ENCODE measurements around the gene PLAAT2. TPM values are rescaled to one million over a fixed set of nuclear protein-coding genes. Genes with fewer than 3 reads are reported as not detected.
"Not testable (repeated sequence)": the region's sequence is repeated elsewhere in the genome, so short reads cannot be mapped to it uniquely, and the experiment has no call there.

The PLAAT2 gene
- total and polyA plus RNA-seq, 2 of the 13 experiments (the other 11 are each of a cell fraction or from before 2014, with no cell fraction given) = 0.22 TPM; not detected in 1

DNA sequence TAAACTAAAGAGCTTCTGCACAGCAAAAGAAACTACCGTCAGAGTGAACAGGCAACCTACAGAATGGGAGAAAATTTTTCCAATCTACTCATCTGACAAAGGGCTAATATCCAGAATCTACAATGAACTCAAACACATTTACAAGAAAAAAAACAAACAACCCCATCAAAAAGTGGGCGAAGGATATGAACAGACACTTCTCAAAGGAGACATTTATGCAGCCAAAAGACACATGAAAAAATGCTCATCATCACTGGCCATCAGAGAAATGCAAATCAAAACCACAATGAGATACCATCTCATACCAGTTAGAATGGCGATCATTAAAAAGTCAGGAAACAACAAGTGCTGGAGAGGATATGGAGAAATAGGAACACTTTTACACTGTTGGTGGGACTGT, 15.7 kb upstream of the PLAAT2 start:
- H3K79me2 ChIP-seq (ENCODE audit: insufficient read depth, low read length); H3K9ac ChIP-seq (ENCODE audit: insufficient read depth, low read depth, low read length); H3K4me3 ChIP-seq (replicated peaks in 1 of 3; ENCODE audit: insufficient read depth in 1 of 3, low read depth in 2 of 3, low read length in 3 of 3); ATAC-seq; H4K20me1 ChIP-seq (ENCODE audit: insufficient read depth, low read length); POLR2A ChIA-PET; intact Hi-C loops (cut with micrococcal nuclease; ENCODE audit: unreplicated experiment); H3K4me2 ChIP-seq (ENCODE audit: low read depth, low read length); H3K36me3 ChIP-seq (replicated peaks in 1 of 2; ENCODE audit: control insufficient read depth in 1 of 2, insufficient read depth in 2 of 2, low read length in 2 of 2); BruUV-seq (replicated peaks); DNase-seq (ENCODE audit: low spot score); in situ Hi-C loops (cut with HindIII; ENCODE audit: extremely low pct_ligation_motif_present, low pct_unique_long_range_greater_than_20kb); CTCF ChIA-PET (ENCODE audit: low intra/inter-chr PET ratio, low total read pairs); H3K27ac ChIP-seq (ENCODE audit: extremely low read length, insufficient read depth, low read length); H3K27me3 ChIP-seq (ENCODE audit: control insufficient read depth in 1 of 2, insufficient read depth in 2 of 2, low read length in 2 of 2); FAIRE-seq; H2AFZ ChIP-seq (ENCODE audit: low read length): not testable (repeated sequence)
- peaks cover 15% of the 10 kb centered on the region for H3K9me3 ChIP-seq (ENCODE audit: low read length)
- WGBS (ENCODE audit: low lambda C conversion rate) = 87% methylated on average over 3 of the region's 3 CpGs
- peaks cover 38% of the 10 kb centered on the region for H3K4me1 ChIP-seq (ENCODE audit: insufficient read depth, low read length)

DNA sequence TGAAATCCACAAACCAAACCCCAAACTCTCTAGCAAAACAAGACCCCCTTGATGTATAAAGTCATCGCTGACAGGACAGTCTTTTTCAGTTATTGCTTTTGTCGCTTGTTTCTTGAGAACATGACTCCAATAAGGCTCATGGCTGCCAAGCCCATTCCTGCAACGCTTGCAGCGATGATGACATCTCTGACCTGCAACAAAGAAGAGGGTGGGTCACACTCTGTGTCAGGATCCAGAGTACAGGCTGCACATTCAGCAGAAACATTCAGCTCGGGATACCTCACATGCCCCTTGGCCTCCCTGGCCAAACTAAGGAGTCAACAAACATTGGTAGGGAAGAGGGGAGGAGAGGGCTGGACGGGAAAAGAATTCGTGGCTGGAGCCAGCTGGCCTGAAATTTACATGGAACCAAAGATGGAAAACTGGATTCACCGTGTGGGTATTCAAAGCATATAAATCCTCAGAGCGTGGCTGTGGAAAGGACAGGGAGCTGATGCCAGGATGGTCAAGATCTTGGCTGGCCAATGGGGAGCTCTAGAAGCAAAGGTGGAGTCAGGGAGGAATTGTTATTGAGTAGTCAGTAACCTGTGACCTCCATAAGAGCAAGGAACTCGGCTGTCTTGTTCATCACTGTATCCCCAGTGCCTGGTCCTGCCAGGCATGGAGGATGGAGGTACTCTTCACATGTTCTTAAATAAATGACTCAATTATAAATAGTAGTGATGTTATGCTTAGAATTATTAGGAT, 11.8 kb upstream of the PLAAT2 start:
- no peaks in the 10 kb centered on the region for H4K20me1 ChIP-seq (ENCODE audit: insufficient read depth, low read length)
- peaks cover 3% of the 10 kb centered on the region; the same call in 1 of the 2 replicates for H3K9me3 ChIP-seq (ENCODE audit: low read length)
- H3K27me3 ChIP-seq (ENCODE audit: control insufficient read depth in 1 of 2, insufficient read depth in 2 of 2, low read length in 2 of 2) = no peaks in the 10 kb centered on the region
- H3K4me2 ChIP-seq (ENCODE audit: low read depth, low read length) = peak overlapping the region; percentile 77
- peak overlapping the region; percentile 85 for H3K27ac ChIP-seq (ENCODE audit: extremely low read length, insufficient read depth, low read length)
- 10% methylated on average over 10 of the region's 10 CpGs for WGBS (ENCODE audit: low lambda C conversion rate)
- no peaks in the 10 kb centered on the region for H3K36me3 ChIP-seq (replicated peaks in 1 of 2; ENCODE audit: control insufficient read depth in 1 of 2, insufficient read depth in 2 of 2, low read length in 2 of 2)
- ChIA-PET CTCF (ENCODE audit: low intra/inter-chr PET ratio, low total read pairs) (no interaction called here), POLR2A (interaction anchor here (0.6 to 1.7 kb wide), 5 partner anchors 8 to 734 kb away, joined by 3 to 8 read pairs (median 6); partner anchors contain the start of gene PLAAT2)
- in situ Hi-C loops (cut with HindIII; ENCODE audit: extremely low pct_ligation_motif_present, low pct_unique_long_range_greater_than_20kb) (no loop called here), intact Hi-C loops (cut with micrococcal nuclease; ENCODE audit: unreplicated experiment) (no loop called here)
- peak overlapping the region; percentile 82 for H2AFZ ChIP-seq (ENCODE audit: low read length)
- DNase-seq (ENCODE audit: low spot score) (peak; percentile 76), ATAC-seq (peak; percentile 92), FAIRE-seq (peak; percentile 93)
- no TSS peak for BruUV-seq (replicated peaks)
- H3K4me3 ChIP-seq (replicated peaks in 1 of 3; ENCODE audit: insufficient read depth in 1 of 3, low read depth in 2 of 3, low read length in 3 of 3) = peak overlapping the region; percentile 44 to 63 (median 62)
- H3K79me2 ChIP-seq (ENCODE audit: insufficient read depth, low read length) = no peaks in the 10 kb centered on the region
- H3K4me1 ChIP-seq (ENCODE audit: insufficient read depth, low read length) = peaks cover 28% of the 10 kb centered on the region
- peak overlapping the region; percentile 68 for H3K9ac ChIP-seq (ENCODE audit: insufficient read depth, low read depth, low read length)
- TF ChIP-seq ZNF883 (CRISPR knock-in tag; IDR thresholded peaks at IDR 0.05; ENCODE audit: not compliant biosample characterization) (no peak), ZNF547 (CRISPR knock-in tag; IDR thresholded peaks at IDR 0.05) (peak; percentile 83), NR2F2 (IDR thresholded peaks at IDR 0.05; ENCODE audit: borderline replicate concordance, low read depth) (peak; percentile 42; the same call in 1 of the 2 replicates), NCOA1 (CRISPR knock-in tag; IDR thresholded peaks at IDR 0.05) (0 out of 2 replicates have a peak, but pooled peaks have one; percentile 52), MEF2D (CRISPR knock-in tag; IDR thresholded peaks at IDR 0.05) (no peak), FLYWCH1 (CRISPR knock-in tag; IDR thresholded peaks at IDR 0.05) (no peak), MAFF (IDR thresholded peaks at IDR 0.05; ENCODE audit: low read depth, low read length) (peak; percentile 82), SOX13 (IDR thresholded peaks at IDR 0.05) (no peak), SOX13 (CRISPR knock-in tag; conservative IDR thresholded peaks at IDR 0.05 in 1 of 2, IDR thresholded peaks at IDR 0.05 in 1 of 2) (peak in 1 of 2 experiments; percentile 70; a peak in 2 of 4 replicates), ZNF598 (CRISPR knock-in tag; IDR thresholded peaks at IDR 0.05; ENCODE audit: borderline replicate concordance) (0 out of 2 replicates have a peak, but pooled peaks have one; percentile 39)
- TF ChIP-seq, protein P1, sequence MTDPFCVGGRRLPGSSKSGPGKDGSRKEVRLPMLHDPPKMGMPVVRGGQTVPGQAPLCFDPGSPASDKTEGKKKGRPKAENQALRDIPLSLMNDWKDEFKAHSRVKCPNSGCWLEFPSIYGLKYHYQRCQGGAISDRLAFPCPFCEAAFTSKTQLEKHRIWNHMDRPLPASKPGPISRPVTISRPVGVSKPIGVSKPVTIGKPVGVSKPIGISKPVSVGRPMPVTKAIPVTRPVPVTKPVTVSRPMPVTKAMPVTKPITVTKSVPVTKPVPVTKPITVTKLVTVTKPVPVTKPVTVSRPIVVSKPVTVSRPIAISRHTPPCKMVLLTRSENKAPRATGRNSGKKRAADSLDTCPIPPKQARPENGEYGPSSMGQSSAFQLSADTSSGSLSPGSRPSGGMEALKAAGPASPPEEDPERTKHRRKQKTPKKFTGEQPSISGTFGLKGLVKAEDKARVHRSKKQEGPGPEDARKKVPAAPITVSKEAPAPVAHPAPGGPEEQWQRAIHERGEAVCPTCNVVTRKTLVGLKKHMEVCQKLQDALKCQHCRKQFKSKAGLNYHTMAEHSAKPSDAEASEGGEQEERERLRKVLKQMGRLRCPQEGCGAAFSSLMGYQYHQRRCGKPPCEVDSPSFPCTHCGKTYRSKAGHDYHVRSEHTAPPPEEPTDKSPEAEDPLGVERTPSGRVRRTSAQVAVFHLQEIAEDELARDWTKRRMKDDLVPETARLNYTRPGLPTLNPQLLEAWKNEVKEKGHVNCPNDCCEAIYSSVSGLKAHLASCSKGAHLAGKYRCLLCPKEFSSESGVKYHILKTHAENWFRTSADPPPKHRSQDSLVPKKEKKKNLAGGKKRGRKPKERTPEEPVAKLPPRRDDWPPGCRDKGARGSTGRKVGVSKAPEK (CRISPR knock-in tag; IDR thresholded peaks at IDR 0.05; ENCODE audit: borderline replicate concordance) = no peak
- TF ChIP-seq, protein P2, sequence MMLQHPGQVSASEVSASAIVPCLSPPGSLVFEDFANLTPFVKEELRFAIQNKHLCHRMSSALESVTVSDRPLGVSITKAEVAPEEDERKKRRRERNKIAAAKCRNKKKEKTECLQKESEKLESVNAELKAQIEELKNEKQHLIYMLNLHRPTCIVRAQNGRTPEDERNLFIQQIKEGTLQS (CRISPR knock-in tag; IDR thresholded peaks at IDR 0.05) = peak; percentile 89
- TF ChIP-seq, protein P3, sequence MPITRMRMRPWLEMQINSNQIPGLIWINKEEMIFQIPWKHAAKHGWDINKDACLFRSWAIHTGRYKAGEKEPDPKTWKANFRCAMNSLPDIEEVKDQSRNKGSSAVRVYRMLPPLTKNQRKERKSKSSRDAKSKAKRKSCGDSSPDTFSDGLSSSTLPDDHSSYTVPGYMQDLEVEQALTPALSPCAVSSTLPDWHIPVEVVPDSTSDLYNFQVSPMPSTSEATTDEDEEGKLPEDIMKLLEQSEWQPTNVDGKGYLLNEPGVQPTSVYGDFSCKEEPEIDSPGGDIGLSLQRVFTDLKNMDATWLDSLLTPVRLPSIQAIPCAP (CRISPR knock-in tag; IDR thresholded peaks at IDR 0.05; ENCODE audit: low read depth) = no peak
